Endodermal cell (in vitro differentiated cells): ENCODE data around the gene WDSUB1. TPM values are rescaled to one million over a fixed set of nuclear protein-coding genes. Genes with fewer than 3 reads are reported as not detected.

ENCODE experiments used
- DNase-seq: peaks from one replicate; pipeline ENCODE4 v3.0.0-alpha.2; 2017
- H3K27ac ChIP-seq: 2 replicates; pipeline ENCODE4 v1.5.1; 2013; ENCODE audit warnings: mild to moderate bottlenecking, low read depth, low read length, moderate library complexity
- H3K27me3 ChIP-seq: 2 replicates; pipeline ENCODE4 v1.6.1; 2013; ENCODE audit warnings: mild to moderate bottlenecking, low read length, moderate library complexity; ENCODE audit not compliant: insufficient read depth, control insufficient read depth, poor library complexity, severe bottlenecking
- H3K36me3 ChIP-seq: 2 replicates; pipeline ENCODE4 v1.7.0; 2013; ENCODE audit warnings: mild to moderate bottlenecking, low read length, moderate library complexity; ENCODE audit not compliant: control insufficient read depth, insufficient read depth
- H3K4me1 ChIP-seq: one replicate; pipeline ENCODE4 v1.7.0; 2013; ENCODE audit warnings: low read length; ENCODE audit not compliant: control insufficient read depth, insufficient read depth
- H3K4me3 ChIP-seq: 2 replicates; pipeline ENCODE4 v1.5.1; 2013; ENCODE audit warnings: mild to moderate bottlenecking, low read length, moderate library complexity
- H3K9ac ChIP-seq: 2 replicates; pipeline ENCODE4 v1.6.1; 2013; ENCODE audit warnings: mild to moderate bottlenecking, low read length, moderate library complexity; ENCODE audit not compliant: poor library complexity, severe bottlenecking; ENCODE audit errors: extremely low read depth
- H3K9me3 ChIP-seq: 2 replicates; pipeline ENCODE4 v1.6.1; 2013; ENCODE audit warnings: mild to moderate bottlenecking, low read length, moderate library complexity; ENCODE audit not compliant: control insufficient read depth
- H3K27ac Mint-ChIP-seq: 2 replicates; pipeline ENCODE4 v1.8.0; 2020; ENCODE audit warnings: mixed read lengths
- H3K27me3 Mint-ChIP-seq: 2 replicates; pipeline ENCODE4 v1.8.0; 2021; ENCODE audit warnings: mild to moderate bottlenecking, mixed read lengths; ENCODE audit not compliant: insufficient read depth
- H3K36me3 Mint-ChIP-seq: 2 replicates; pipeline ENCODE4 v1.8.0; 2020; ENCODE audit warnings: low read depth, mixed read lengths
- H3K4me1 Mint-ChIP-seq: 2 replicates; pipeline ENCODE4 v1.8.0; 2020; ENCODE audit warnings: mixed read lengths
- H3K4me3 Mint-ChIP-seq: 2 replicates; pipeline ENCODE4 v1.8.0; 2020; ENCODE audit warnings: mild to moderate bottlenecking, moderate library complexity, mixed read lengths
- H3K9me3 Mint-ChIP-seq: 2 replicates; pipeline ENCODE4 v1.8.0; 2020; ENCODE audit warnings: mild to moderate bottlenecking, mixed read lengths
- CTCF ChIP-seq: fragments of 200-600 bp; sonication (generic); conservative IDR thresholded peaks from 2 replicates; pipeline ENCODE4 v1.5.0; 2021; ENCODE audit warnings: antibody characterized with exemption, mild to moderate bottlenecking
- WGBS, 2 experiments: methylation state at CpG; one replicate each; pipeline versions ENCODE4 v1.1.5 to v1.1.7; 2013; ENCODE audit warnings: missing lambda C conversion rate in 2 of 2, mixed read lengths in 1 of 2; ENCODE audit not compliant: insufficient coverage in 1 of 2, insufficient read length in 1 of 2; 5-methylcytosine and 5-hydroxymethylcytosine counted together
- total RNA-seq, 2 donors: library from RNA; stranded (reverse); fragmentation: NEBNext Ultra II Directional in 1 of 2; extraction: Animal tissue kit (Norgen Biotek cat#: 25700) in 1 of 2; gene quantifications; 2 replicates in 1 of 2; 3 replicates in 1 of 2; pipeline ENCODE4 v1.2.1, GENCODE V29; 2021

WDSUB1 gene
- total RNA-seq, 2 donors from 2014 or later = 10.7 to 14.7 TPM

GRCh38 chr2:159262226-159262625, 24.3 kb downstream of the WDSUB1 start:
- Mint-ChIP-seq H3K36me3 (peaks cover 8% of the 10 kb centered on the region), H3K4me1 (no peaks in the 10 kb centered on the region), H3K9me3 (no peaks in the 10 kb centered on the region), H3K27ac (no peak overlapping the region), H3K4me3 (no peak overlapping the region), H3K27me3 (no peaks in the 10 kb centered on the region)
- WGBS, 2 experiments = 83 to 92% methylated on average over 4 to 6 of the region's 6 CpGs
- Histone ChIP-seq H3K4me1 (no peaks in the 10 kb centered on the region), H3K36me3 (no peaks in the 10 kb centered on the region), H3K27me3 (no peaks in the 10 kb centered on the region), H3K27ac (no peak overlapping the region), H3K4me3 (no peak overlapping the region), H3K9me3 (no peaks in the 10 kb centered on the region), H3K9ac (no peak overlapping the region)
- TF ChIP-seq CTCF = no peak
- no peak for DNase-seq

GRCh38 chr2:159256159-159256558, 30.3 kb downstream of the WDSUB1 start:
- no peaks in the 10 kb centered on the region for H3K27me3 ChIP-seq
- Mint-ChIP-seq H3K27ac (no peak overlapping the region), H3K9me3 (no peaks in the 10 kb centered on the region)

GRCh38 chr2:159252905-159253304, 33.6 kb downstream of the WDSUB1 start:
- Mint-ChIP-seq H3K4me1 (no peaks in the 10 kb centered on the region), H3K9me3 (no peaks in the 10 kb centered on the region), H3K36me3 (peaks cover 30% of the 10 kb centered on the region), H3K27ac (no peak overlapping the region), H3K27me3 (no peaks in the 10 kb centered on the region), H3K4me3 (no peak overlapping the region)
- WGBS, 2 experiments = 88% methylated on average over 2 of the region's 4 CpGs; no CpG with 5 or more reads in 1 of the 2 experiments
- Histone ChIP-seq H3K27me3 (no peaks in the 10 kb centered on the region), H3K36me3 (peaks cover 7% of the 10 kb centered on the region), H3K4me3 (no peak overlapping the region), H3K9me3 (no peaks in the 10 kb centered on the region), H3K9ac (no peak overlapping the region), H3K27ac (no peak overlapping the region), H3K4me1 (no peaks in the 10 kb centered on the region)
- no peak for TF ChIP-seq CTCF
- DNase-seq = no peak

More at GRCh38 chr2:159256159-159256558, 30.3 kb downstream of the WDSUB1 start:
- Histone ChIP-seq H3K27ac (no peak overlapping the region), H3K36me3 (peaks cover 7% of the 10 kb centered on the region), H3K9ac (no peak overlapping the region), H3K9me3 (no peaks in the 10 kb centered on the region), H3K4me1 (no peaks in the 10 kb centered on the region), H3K4me3 (no peak overlapping the region)
- no peak overlapping the region for H3K4me3 Mint-ChIP-seq
- 86% methylated on average over 2 of the region's 2 CpGs; no CpG with 5 or more reads in 1 of the 2 experiments for WGBS, 2 experiments
- no peak for DNase-seq
- no peaks in the 10 kb centered on the region for H3K27me3 Mint-ChIP-seq
- peaks cover 20% of the 10 kb centered on the region for H3K36me3 Mint-ChIP-seq
- H3K4me1 Mint-ChIP-seq = no peaks in the 10 kb centered on the region
- no peak for TF ChIP-seq CTCF
